ENCODE measurements around the gene FRAS1. TPM values are rescaled to one million over a fixed set of nuclear protein-coding genes. Genes with fewer than 3 reads are reported as not detected.
"Not testable (repeated sequence)": the region's sequence is repeated elsewhere in the genome, so short reads cannot be mapped to it uniquely, and the experiment has no call there.

The FRAS1 gene
- total RNA-seq, 1 donor from 2014 or later, result 28.4 TPM

- H3K36me3 ChIP-seq (ENCODE audit: control insufficient read depth, insufficient read depth, low read length), result no peaks in the 10 kb centered on the region
- no peaks in the 10 kb centered on the region for H3K27me3 ChIP-seq (ENCODE audit: control insufficient read depth, insufficient read depth, low read length)
- no peak for DNase-seq (ENCODE audit: low read depth)
- no peak for TF ChIP-seq CTCF (IDR thresholded peaks at IDR 0.05; ENCODE audit: insufficient read depth, low read length, poor library complexity, severe bottlenecking)
- H3K4me3 ChIP-seq (ENCODE audit: low read depth, low read length), result no peak overlapping the region
Observed at GRCh38 chr4:78205591-78205990, 148.5 kb downstream of the FRAS1 start.

- TF ChIP-seq CTCF (IDR thresholded peaks at IDR 0.05; ENCODE audit: insufficient read depth, low read length, poor library complexity, severe bottlenecking), result no peak
- Histone ChIP-seq H3K27me3 (ENCODE audit: control insufficient read depth, insufficient read depth, low read length) (no peaks in the 10 kb centered on the region), H3K36me3 (ENCODE audit: control insufficient read depth, insufficient read depth, low read length) (no peaks in the 10 kb centered on the region), H3K4me3 (ENCODE audit: low read depth, low read length) (no peak overlapping the region)
- DNase-seq (ENCODE audit: low read depth), result no peak
Observed at GRCh38 chr4:78207541-78207940, 150.4 kb downstream of the FRAS1 start.

GRCh38 chr4:78207951-78208350, 150.8 kb downstream of the FRAS1 start:
- no peaks in the 10 kb centered on the region for H3K36me3 ChIP-seq (ENCODE audit: control insufficient read depth, insufficient read depth, low read length)
- DNase-seq (ENCODE audit: low read depth), result no peak
- H3K27me3 ChIP-seq (ENCODE audit: control insufficient read depth, insufficient read depth, low read length), result no peaks in the 10 kb centered on the region
- no peak overlapping the region for H3K4me3 ChIP-seq (ENCODE audit: low read depth, low read length)
- no peak for TF ChIP-seq CTCF (IDR thresholded peaks at IDR 0.05; ENCODE audit: insufficient read depth, low read length, poor library complexity, severe bottlenecking)

- H3K27me3 ChIP-seq (ENCODE audit: control insufficient read depth, insufficient read depth, low read length); H3K4me3 ChIP-seq (ENCODE audit: low read depth, low read length); H3K36me3 ChIP-seq (ENCODE audit: control insufficient read depth, insufficient read depth, low read length); DNase-seq (ENCODE audit: low read depth): not testable (repeated sequence)
Observed at GRCh38 chr4:78208896-78209295, 151.8 kb downstream of the FRAS1 start.

GRCh38 chr4:78210694-78211410, 153.7 kb downstream of the FRAS1 start:
- Histone ChIP-seq H3K36me3 (ENCODE audit: control insufficient read depth, insufficient read depth, low read length) (no peaks in the 10 kb centered on the region), H3K27me3 (ENCODE audit: control insufficient read depth, insufficient read depth, low read length) (no peaks in the 10 kb centered on the region), H3K4me3 (ENCODE audit: low read depth, low read length) (no peak overlapping the region)
- TF ChIP-seq CTCF (IDR thresholded peaks at IDR 0.05; ENCODE audit: insufficient read depth, low read length, poor library complexity, severe bottlenecking), result no peak
- DNase-seq (ENCODE audit: low read depth), result no peak

- Histone ChIP-seq H3K27me3 (ENCODE audit: control insufficient read depth, insufficient read depth, low read length) (no peaks in the 10 kb centered on the region), H3K36me3 (ENCODE audit: control insufficient read depth, insufficient read depth, low read length) (no peaks in the 10 kb centered on the region), H3K4me3 (ENCODE audit: low read depth, low read length) (no peak overlapping the region)
- no peak for TF ChIP-seq CTCF (IDR thresholded peaks at IDR 0.05; ENCODE audit: insufficient read depth, low read length, poor library complexity, severe bottlenecking)
- DNase-seq (ENCODE audit: low read depth), result no peak
Observed at GRCh38 chr4:78213218-78213617, 156.1 kb downstream of the FRAS1 start.
